ENCODE results near the gene DNM2. TPM values are rescaled to one million over a fixed set of nuclear protein-coding genes. Genes with fewer than 3 reads are reported as not detected.

Gene DNM2
- polyA plus RNA-seq, 2 of the 4 experiments (the other 2 are of a cell fraction): 32.9 to 58.5 TPM

- no peak for FAIRE-seq
- no peaks in the 10 kb centered on the region for H3K9me3 ChIP-seq
- H3K4me3 ChIP-seq: no peak overlapping the region
- no peak for DNase-seq (ENCODE audit: low read depth in 1 of 2, low spot score in 1 of 2)
- TF ChIP-seq JUNB (IDR thresholded peaks at IDR 0.05) (no peak), RCOR1 (IDR thresholded peaks at IDR 0.05; ENCODE audit: low read depth, low read length) (no peak), RFX5 (IDR thresholded peaks at IDR 0.05) (no peak), KDM5A (IDR thresholded peaks at IDR 0.05) (no peak), RARB (CRISPR knock-in tag; IDR thresholded peaks at IDR 0.05) (no peak), EHF (CRISPR knock-in tag; IDR thresholded peaks at IDR 0.05) (no peak), MAX (IDR thresholded peaks at IDR 0.05) (no peak)
- H3K4me1 ChIP-seq: no peaks in the 10 kb centered on the region
- no peak overlapping the region for H3K4me2 ChIP-seq
- ATAC-seq: no peak
- ChIA-PET CTCF (interaction anchor here (1.0 to 2.5 kb wide), 3 partner anchors 12 to 106 kb away, joined by 5 to 11 read pairs (median 6); no protein-coding TSS in a partner anchor), POLR2A (no interaction called here)
- WGBS (ENCODE audit: missing lambda C conversion rate): 94% methylated on average over 20 of the region's 31 CpGs
- no peak overlapping the region for H3K27ac ChIP-seq
Measured at GRCh38 chr19:10686661-10687517, 31.0 kb upstream of the DNM2 start.

- ChIA-PET CTCF (interaction anchor here (1.0 to 2.5 kb wide), 3 partner anchors 11 to 107 kb away, joined by 5 to 11 read pairs (median 6); no protein-coding TSS in a partner anchor), POLR2A (no interaction called here)
- WGBS (ENCODE audit: missing lambda C conversion rate): 99% methylated on average over 7 of the region's 25 CpGs
- no peak for DNase-seq (ENCODE audit: low read depth in 1 of 2, low spot score in 1 of 2)
- no peak overlapping the region for H3K4me3 ChIP-seq
- H3K9me3 ChIP-seq: no peaks in the 10 kb centered on the region
- FAIRE-seq: no peak
- TF ChIP-seq FOXS1 (CRISPR knock-in tag; IDR thresholded peaks at IDR 0.05) (no peak), BHLHE40 (IDR thresholded peaks at IDR 0.05; ENCODE audit: low read depth, low read length) (no peak), RARB (CRISPR knock-in tag; IDR thresholded peaks at IDR 0.05) (no peak), EHF (CRISPR knock-in tag; IDR thresholded peaks at IDR 0.05) (no peak), JUN (IDR thresholded peaks at IDR 0.05) (no peak), CHD4 (IDR thresholded peaks at IDR 0.05; ENCODE audit: borderline replicate concordance) (no peak)
- H3K4me2 ChIP-seq: no peak overlapping the region
- no peak overlapping the region for H3K27ac ChIP-seq
- no peak for ATAC-seq
- no peaks in the 10 kb centered on the region for H3K4me1 ChIP-seq
Measured at GRCh38 chr19:10687518-10688288, 30.2 kb upstream of the DNM2 start.

- POLR2A ChIA-PET: no interaction called here
- no peak overlapping the region for H3K4me3 ChIP-seq
- DNase-seq (ENCODE audit: low read depth in 1 of 2, low spot score in 1 of 2) (no peak), FAIRE-seq (no peak), ATAC-seq (no peak)
- TF ChIP-seq RNF2 (IDR thresholded peaks at IDR 0.05; ENCODE audit: borderline replicate concordance, low read depth): no peak
- no peak for TF ChIP-seq HOXA7 (CRISPR knock-in tag; IDR thresholded peaks at IDR 0.05)
- no peak for TF ChIP-seq HOXB5 (CRISPR knock-in tag; IDR thresholded peaks at IDR 0.05)
- TF ChIP-seq HMGXB4 (CRISPR knock-in tag; IDR thresholded peaks at IDR 0.05; ENCODE audit: borderline replicate concordance): no peak
- TF ChIP-seq POLR2AphosphoS2 (conservative IDR thresholded peaks at IDR 0.05; ENCODE audit: low read length): no peak
- TF ChIP-seq HOXB13 (CRISPR knock-in tag; IDR thresholded peaks at IDR 0.05; ENCODE audit: low read depth): no peak
- no peak for TF ChIP-seq USF2 (IDR thresholded peaks at IDR 0.05)
- H3K4me1 ChIP-seq: no peaks in the 10 kb centered on the region
- H3K27ac ChIP-seq: no peak overlapping the region
- WGBS (ENCODE audit: missing lambda C conversion rate): 87% methylated on average over 10 of the region's 27 CpGs
- CTCF ChIA-PET: interaction anchor here (0.9 to 2.5 kb wide), 4 partner anchors 10 to 108 kb away, joined by 3 to 12 read pairs (median 8); no protein-coding TSS in a partner anchor
- H3K9me3 ChIP-seq: no peaks in the 10 kb centered on the region
- H3K4me2 ChIP-seq: no peak overlapping the region
Measured at GRCh38 chr19:10688545-10689280, 29.2 kb upstream of the DNM2 start.
